NCI-H187 (cell line): ENCODE measurements around the gene AP5B1.

Experiments used
- DNase-seq, 2 experiments: peaks; one replicate each; lab custom pipeline; 2025; lab: John Stamatoyannopoulos, UW

AP5B1 gene

GRCh38 chr11:65801153-65801987 lies 20.6 kb upstream of the AP5B1 start:
- no peak for DNase-seq

- no peak for DNase-seq
Observed at GRCh38 chr11:65798882-65799281, 18.1 kb upstream of the AP5B1 start.

GRCh38 chr11:65797711-65798110 lies 16.9 kb upstream of the AP5B1 start:
- no peak for DNase-seq

GRCh38 chr11:65796726-65797601 lies 16.2 kb upstream of the AP5B1 start:
- no peak for DNase-seq

GRCh38 chr11:65794570-65795510 lies 14.1 kb upstream of the AP5B1 start:
- DNase-seq: no peak

GRCh38 chr11:65793625-65794400 lies 13.0 kb upstream of the AP5B1 start:
- DNase-seq: no peak

- DNase-seq: no peak
Observed at GRCh38 chr11:65793144-65793581, 12.4 kb upstream of the AP5B1 start.

- no peak for DNase-seq
Observed at GRCh38 chr11:65792456-65792855, 11.7 kb upstream of the AP5B1 start.

- DNase-seq: no peak
Observed at GRCh38 chr11:65791719-65792213, 11.0 kb upstream of the AP5B1 start.

- DNase-seq: no peak
Observed at GRCh38 chr11:65790902-65791650, 10.3 kb upstream of the AP5B1 start.

GRCh38 chr11:65790104-65790901 lies 9.5 kb upstream of the AP5B1 start:
- no peak for DNase-seq

- DNase-seq: no peak
Observed at GRCh38 chr11:65789230-65790103, 8.7 kb upstream of the AP5B1 start.

- no peak for DNase-seq
Observed at GRCh38 chr11:65788821-65789220, 8.0 kb upstream of the AP5B1 start.

- DNase-seq: no peak
Observed at GRCh38 chr11:65787649-65788622, 7.2 kb upstream of the AP5B1 start.

GRCh38 chr11:65786786-65787636 lies 6.2 kb upstream of the AP5B1 start, which contains the start of gene OVOL1:
Gene OVOL1, plus strand, starts transcription at chr11:65787063. Its CDS starts 311 bp downstream, at chr11:65787374.
- DNase-seq: no peak
